NCI-H2227 treated with DMSO at 0.1 percent for 48 hours (cell line): Measurements from ENCODE around the gene THAP2.

Source experiments
- DNase-seq: peaks from one replicate; lab custom pipeline; 2025; lab: John Stamatoyannopoulos, UW

THAP2 gene

DNA sequence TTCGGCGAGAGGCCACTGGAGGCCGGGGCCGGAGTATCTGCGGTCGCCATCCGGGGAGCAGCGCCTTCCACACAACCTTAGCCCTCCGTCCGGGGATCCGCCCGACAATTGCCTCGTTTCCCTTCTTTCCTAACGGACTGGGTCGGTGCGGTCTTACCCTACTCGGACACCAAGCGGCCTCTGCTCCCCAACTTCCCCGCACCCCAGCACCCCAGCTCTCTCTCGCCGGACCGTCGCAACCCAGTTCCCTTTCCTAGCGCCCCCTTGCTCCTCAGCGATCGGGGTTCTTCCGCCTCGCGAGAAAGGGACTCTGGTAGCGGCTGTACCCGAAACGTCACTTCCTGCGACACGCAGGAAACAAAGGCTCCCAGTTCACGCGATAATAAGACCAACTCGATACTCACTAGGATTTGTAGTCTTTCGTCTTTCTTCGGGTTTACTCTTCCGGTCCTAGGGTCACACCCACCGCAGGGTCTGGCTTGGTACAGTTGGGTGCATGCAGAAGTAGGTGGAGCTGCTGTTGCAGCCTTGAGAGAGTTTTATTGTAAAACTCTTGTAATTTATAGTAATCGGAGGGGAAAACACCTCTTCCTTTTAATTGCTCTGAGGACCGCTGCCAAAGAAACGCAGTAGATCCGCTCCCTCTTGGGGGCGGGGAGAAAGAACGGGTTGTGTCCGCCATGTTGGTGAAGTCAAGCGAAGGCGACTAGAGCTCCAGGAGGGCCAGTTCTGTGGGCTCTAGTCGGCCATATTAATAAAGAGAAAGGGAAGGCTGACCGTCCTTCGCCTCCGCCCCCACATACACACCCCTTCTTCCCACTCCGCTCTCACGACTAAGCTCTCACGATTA lies at the start of gene THAP2, which contains the start of gene ZFC3H1:
Gene THAP2, plus strand, starts transcription at position 741 of the 850 bp plus-strand sequence. CDS start 209 bp downstream, outside the sequence.
Gene ZFC3H1, minus strand, starts transcription at position 288 of the 850 bp plus-strand sequence. Its CDS starts 238 bp downstream, at position 50.
- DNase-seq = peak; percentile 100

DNA sequence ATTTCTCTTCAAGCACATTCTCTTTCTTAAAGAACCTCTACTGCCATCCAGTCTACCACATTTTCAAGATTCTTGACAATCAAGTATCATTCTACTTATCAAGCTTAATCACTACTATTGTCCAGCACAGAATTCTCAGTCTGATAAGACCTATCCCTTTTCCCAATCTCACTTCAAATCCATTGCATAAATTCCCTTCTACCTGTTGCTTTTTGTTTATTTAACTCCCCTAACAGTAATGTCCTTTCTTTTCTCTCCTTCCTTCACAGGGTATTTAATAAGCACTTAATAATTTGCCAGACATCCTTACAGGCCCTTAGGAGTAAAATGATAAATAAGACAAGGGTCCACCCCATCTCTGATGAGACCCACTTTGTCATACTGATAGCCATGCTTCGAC lies 42.2 kb upstream of the THAP2 start:
- DNase-seq = no peak

DNA sequence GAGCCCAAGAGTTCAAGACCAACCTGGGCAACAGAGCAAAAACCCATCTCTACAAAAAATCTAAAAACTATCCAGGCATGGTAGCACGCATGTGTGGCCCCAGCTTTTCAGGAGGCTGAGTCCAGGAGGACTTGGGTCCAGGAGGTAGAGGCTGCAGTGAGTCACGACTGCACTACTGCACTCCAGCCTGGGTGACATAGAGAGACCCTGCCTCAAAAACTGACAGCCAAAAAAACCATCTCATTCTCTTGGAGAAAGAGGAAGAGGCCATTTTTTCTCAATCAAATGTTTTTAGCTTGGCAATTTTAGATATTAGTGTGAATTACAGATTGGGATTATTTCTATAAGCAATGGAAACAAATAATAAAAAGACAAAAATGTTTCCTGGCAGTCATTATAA lies 38.6 kb upstream of the THAP2 start:
- DNase-seq = no peak

DNA sequence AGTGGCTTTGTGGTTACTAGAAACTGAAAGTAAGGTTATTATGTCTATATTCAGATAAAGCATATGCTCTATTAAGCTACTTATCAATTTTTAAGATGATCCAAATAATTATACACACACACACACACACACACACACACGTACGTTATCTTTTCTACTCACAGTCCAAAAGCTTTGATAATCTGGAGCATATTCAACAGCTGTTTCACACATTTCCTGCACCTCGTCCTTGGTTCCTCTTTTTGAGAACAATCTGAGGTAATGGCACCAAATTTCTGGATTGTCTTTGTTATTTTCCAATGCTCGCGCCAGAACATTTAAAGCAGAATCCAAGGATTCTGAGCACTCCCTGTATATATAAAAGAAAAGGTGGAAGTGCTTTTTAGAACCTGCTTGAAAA lies 38.0 kb upstream of the THAP2 start:
- DNase-seq = no peak

DNA sequence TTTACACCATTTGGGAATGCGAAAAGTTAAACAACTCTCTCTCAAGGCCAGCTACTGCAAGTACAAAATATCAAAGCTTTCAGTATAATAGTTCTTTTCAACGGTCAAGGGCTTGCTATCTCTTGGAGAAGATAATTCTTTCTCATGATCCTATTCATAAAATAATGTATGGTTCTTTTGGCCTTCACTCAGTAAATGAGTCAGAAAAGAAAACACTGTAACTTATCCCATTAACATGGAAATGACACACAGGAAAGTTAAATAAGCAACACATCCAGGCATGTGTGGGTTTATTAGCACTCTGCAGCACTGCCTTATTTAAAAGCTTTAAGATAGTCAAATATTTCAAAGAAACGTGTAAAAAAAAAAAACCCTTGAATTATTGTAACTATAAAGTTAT lies 37.3 kb upstream of the THAP2 start:
- DNase-seq = no peak

DNA sequence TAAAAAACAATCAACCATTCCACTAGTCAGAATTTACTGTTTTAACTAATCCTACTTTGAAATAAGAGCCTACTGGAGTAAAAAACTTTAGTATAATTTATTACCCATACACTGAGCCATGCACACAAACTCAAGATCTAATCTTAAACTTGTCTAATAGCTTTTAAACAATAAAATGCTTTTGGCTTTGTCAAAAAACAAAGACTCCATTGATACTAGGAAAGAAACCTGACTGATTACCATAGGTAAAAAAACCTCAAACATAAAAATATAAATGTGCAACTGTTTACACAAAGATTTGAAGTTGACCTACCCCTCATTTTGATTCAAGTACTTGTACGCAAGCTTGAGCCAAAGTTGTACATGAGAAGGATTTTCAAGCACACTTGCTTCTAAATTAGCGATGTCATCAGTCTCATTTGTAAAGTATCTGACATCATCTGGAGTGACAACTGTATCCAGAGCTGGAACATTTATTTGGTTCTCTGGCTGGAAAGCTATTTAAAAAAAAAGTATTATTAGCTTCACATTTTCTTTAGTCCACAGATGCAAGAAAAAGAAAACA lies 36.6 kb upstream of the THAP2 start:
- no peak for DNase-seq

DNA sequence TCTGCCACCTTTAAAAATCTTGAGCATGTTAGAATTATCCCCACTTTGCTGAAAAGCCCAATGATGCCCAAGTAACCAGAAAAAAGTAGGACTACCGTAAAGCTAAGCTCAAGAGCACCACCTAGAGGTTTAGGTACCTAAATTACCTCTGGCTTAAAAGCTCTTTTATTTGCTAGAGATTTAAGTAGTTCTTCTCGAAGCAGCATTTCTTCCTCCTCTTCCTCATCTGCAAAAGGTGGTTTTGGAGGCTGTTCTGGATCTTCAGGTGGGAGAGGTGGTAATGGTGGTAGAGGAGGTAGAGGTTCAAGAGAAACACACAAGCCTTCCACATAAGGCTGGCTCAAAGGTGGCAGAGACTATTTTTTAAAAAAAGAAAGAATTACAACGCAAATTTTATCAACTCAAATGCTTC lies 27.4 kb upstream of the THAP2 start:
- peak; percentile 67 for DNase-seq

DNA sequence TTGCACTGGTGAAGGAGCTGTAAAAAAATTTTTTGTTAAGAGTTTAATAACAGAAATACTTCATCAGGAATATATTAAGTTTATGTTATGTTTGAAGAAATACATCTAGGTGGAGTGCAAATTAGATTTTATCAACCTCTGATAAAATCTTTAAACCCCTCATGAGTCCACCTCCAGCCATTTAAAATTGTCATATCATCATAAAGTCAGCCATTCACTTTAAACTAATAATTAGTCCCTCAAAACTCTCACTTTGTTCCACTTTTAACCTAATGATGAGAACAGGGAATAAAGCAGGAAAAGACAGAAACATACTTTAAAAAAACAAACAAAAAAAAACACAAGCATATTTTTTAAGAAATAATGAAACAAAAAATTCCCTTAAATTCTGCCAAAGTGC lies 25.6 kb upstream of the THAP2 start:
- no peak for DNase-seq

DNA sequence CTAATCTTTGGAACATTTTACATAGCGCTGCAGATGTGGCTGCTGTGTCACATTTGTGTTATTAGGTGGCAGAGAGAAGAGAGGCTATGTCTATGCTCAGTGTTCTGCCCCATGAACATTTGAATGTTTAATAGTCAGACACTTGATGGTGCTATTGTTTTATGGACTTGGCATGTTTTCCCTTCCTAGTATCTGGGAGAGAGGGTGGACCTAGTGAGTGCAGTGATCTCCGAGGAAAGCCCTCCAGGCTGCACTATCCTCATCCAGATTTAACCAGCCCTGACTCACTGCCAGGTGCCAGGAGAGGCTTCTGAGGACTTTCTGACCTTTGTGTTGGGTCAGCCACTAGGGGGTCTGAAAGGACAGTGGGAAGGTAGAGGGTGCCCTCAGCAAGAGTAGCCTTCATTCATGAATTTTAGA lies 24.8 kb upstream of the THAP2 start:
- no peak for DNase-seq

DNA sequence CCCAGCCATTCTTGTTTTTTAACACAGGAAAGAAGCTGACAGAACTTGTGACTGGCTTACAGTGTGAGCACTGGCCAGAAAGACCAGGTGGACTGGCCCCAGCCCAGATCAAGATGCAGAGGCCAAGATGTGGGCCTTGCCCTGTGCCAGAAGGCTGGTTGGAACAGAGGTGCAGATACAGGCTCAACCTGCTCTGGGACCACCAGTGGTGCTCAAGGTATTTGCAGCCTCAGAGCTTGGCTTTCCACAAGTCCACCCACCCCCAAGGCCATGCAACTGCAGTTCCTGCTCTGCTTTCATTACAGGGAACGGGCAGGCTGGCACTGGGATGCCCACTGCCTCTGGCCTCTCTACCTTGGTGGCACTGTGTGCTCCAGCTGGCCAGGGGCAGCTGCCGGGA lies 23.8 kb upstream of the THAP2 start:
- no peak for DNase-seq

DNA sequence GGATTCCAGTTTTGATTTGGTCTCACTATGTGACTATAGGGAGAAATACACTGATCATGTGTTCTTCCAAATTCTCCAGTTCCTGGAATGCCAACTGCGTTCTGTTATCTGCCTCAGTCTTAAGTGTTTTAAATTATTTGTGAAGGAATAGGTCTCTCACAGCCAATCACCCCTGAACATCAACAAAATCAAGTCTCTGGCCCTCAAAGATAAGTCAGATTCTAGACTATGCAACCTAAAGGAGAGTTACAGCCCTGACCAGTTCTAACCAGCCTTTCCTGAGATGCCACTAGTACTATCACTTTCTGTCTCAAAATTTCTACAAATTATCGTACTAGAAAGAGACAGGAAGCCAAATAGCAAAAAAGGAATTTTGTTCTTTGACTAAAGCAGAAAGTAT lies 22.7 kb upstream of the THAP2 start:
- DNase-seq = no peak

DNA sequence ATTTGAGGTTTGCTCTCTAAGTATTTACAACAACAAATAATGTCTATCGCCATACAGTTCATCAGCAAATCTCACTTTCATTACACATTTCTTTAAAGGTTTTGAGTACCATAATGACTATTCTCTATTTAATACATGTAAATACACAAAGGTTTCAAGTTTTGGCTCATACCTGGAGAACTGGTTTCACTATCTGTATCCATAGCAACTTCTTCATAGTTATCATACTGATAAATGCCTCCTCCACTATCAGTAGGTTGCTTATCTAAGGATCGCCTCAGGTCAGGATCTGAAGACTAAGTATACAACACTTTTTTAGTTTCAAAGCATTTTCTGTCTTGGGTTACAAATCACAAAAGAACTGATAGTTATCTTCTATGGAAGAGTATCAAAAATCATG lies 21.8 kb upstream of the THAP2 start:
- no peak for DNase-seq

DNA sequence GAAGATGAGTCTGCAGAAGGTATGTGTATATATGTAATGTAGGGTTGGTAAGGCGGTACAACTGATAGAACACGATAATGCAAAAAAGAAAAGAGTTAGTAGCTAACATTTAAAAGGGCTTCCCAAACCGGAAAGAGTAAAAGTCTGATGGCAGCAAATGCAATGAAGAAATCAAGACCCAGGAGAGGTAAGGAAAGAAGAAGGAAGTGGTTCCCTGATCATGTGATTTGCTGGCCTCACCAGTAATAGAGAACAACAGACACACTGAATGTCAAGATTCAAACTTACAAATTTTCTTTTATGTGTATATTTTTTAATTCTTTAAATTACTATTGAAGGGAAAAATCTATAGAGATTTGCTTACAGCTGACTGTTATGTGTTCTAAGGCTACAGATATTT lies 18.8 kb upstream of the THAP2 start:
- no peak for DNase-seq

DNA sequence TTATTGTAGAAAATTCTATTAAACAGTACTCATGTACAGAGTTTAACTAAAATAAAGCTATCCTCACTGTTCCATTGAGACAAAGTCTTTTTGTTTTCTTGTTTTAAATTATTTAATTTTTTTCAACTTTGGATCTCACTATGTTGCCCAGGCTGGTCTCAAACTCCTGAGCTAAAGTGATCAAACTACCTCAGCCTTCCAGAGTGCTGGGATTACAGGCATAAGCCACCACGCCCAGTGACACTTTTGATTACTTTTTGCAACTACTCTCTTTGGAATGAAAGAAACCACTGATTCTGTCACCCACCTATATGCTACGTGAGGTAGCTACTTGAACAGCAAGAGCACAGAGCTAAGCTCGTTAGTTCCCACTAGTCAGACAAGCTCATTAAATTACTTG lies 17.6 kb upstream of the THAP2 start:
- DNase-seq = no peak

DNA sequence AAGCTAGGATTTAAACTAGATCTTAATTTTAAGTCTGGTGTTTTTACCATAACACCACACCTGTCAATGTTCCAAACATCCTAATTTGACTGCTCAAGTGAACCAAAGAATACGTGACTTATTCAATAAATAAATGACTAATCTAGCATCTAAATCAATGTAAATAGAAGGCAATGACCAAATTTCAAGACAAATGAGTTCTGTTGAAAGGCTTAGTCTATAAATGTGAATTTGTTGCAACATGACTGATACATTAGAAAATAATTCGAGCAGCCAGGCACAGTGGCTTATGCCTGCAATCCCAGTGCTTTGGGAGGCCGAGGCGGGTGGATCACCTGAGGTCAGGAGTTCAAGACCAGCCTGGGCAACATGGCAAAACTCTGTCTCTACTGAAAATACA lies 15.6 kb upstream of the THAP2 start:
- DNase-seq = no peak

DNA sequence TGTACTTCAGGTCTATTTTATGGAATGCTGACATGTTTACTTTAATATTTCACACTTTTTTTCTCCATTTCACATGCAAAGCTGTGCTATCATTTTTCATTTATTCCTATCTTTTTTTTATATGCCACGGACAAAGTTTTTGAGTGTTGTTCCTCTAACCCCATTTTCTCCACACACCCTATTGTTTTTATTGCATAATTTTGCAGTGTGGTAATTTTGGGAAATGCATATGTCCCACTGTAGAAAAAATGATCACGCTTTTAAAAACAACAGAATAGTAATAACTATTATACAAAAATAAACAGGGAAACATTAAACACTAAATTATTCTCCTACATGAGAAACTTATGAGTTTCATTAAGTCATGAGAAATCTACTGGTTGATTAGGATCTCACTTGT lies 14.7 kb upstream of the THAP2 start:
- no peak for DNase-seq

DNA sequence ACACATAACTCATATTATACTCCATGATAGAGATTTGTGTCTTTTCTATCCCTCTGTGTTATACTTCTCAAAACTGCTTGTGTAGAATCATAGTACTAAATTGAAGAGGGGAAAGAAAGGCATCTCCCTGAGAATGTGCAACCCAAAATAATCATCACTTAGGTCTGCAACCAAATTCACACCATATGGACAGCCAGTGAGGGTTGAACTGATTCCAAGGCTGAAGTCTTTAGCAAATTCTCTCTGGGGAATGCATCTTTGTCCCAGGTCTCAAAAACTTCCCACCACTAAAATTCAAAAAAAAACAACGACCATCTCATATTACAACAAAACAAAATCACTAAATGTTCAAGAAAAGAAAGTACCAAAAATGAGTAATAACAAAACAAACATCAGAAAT lies 11.4 kb upstream of the THAP2 start:
- no peak for DNase-seq

DNA sequence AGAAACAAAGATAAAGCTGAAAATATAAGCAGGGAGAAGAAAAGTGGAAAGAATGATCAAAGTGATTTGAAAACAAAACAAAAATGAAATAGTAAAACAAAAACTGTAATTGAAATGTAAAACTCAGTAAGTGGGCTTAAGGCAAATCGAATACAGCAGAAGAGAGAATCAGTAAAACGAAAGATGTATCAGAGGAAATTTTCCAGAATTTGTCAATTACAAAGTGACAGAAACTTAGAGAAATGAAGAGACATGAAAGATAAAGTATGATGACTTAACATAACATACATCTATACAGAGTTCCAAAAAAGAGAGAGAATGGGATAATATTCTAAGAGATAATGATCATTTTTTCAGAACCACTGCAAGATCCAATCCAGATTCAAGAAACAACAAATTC lies 11.0 kb upstream of the THAP2 start:
- DNase-seq = no peak

DNA sequence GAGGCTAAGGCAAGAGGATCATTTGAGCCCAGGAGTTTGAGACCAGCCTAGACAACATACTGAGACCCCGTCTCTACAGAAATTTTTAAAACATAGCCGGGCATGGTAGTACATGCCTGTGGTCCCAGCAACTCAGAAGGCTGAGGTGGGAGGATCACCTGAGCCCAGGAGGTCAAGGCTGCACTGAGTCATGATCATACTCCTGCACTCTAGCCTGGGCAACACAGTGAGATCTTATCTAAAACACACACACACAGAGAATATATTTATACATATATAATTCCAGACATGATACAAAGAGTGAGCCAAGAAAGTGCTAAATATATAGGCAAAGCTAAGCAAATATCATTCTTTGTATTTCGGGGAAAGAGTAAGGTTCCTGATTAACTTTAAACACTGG lies 9.9 kb upstream of the THAP2 start:
- DNase-seq = no peak

DNA sequence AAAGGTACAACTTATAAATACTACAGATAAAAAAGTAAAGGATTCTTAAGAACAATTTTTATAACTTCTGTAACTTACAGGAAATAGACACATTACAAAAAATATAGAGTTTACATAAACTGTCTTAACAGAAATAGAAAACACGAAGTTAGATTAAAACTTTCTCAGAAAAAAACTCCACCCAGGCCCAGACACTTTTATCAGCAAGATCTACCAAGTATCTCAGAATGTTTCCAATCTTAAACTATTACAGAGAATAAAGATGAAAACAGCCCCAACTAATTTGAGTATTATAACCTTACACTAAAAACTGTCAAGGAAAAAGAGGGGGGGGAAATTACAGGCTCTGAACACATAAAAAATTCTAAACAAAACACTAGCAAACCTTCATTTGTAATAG lies 8.6 kb upstream of the THAP2 start:
- DNase-seq = no peak

DNA sequence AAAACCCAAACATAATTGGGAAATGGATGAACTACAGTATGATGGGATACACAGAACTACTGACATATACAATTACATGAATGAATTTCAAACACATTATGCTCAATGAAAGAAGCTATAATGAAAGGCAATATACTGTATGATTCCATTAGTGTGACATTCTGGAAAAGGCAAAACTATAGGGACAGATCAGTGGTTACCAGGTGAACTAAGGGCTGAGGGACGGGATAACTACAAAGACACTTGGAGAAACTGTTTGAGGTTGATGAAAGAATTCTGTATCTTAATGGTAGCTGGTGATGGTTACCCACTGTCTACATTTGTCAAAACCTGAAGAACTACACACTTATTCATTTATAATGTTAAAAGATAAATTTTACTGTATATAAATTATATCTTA lies 8.2 kb upstream of the THAP2 start:
- DNase-seq = no peak

DNA sequence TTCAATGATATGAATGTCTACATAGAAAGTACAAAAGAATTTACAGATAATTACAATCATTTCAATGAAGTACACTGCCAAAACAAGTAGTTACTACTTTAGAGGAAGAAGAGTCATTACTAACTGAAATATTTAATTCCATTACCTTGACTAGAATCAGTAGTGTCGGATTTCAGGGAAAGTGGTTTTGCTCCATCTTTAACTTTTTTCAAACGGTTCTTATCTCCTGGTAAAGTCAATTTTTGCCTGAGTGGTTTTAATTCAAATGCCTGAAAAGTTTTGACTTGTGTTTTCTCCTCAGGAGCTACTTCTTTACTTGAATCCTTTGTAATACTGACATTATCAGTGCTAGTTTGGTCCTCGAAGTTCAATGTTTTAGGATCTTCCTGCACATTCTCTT lies 7.4 kb upstream of the THAP2 start:
- no peak for DNase-seq

DNA sequence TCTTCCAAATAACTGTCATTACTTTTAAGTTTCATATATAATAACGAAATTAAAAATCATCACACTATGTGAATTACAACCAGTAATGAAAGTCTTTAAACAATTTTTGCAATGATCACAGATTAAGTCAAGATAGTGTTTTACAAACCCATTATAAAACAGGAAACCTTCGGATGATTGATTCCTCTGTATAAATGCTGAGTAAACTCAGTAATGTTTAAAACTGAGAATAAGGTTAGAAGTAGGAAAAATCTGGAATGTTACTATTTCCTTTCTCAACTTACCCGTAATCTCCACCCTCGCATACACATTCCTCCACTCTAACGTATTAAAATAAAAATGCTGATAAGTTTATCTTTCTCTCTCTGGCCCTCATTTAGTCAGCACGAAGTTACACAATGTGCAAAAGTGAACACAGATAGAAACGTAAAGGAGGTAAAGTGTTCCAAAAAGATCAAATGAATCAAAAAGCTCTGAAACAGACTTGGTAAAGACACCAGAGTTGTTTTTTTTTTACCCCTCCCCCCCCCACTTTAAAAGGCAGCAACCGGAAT lies 2.0 kb upstream of the THAP2 start:
- no peak for DNase-seq
